H9 (cell line): ENCODE data around the gene TRIM37. TPM values are rescaled to one million over a fixed set of nuclear protein-coding genes. Genes with fewer than 3 reads are reported as not detected.

Source experiments
- DNase-seq: peaks from one replicate; pipeline ENCODE4 v3.0.0-alpha.2; 2017
- H2AFZ ChIP-seq: one replicate; pipeline ENCODE4 v1.6.1; 2013; ENCODE audit warnings: mild to moderate bottlenecking, low read length, control low read depth, moderate library complexity
- H2AK5ac ChIP-seq: 2 replicates; pipeline ENCODE4 v1.6.1; 2013; ENCODE audit warnings: low read length, control low read depth, mixed read lengths; ENCODE audit not compliant: insufficient read length
- H2BK120ac ChIP-seq: one replicate; pipeline ENCODE4 v1.6.1; 2013; ENCODE audit warnings: low read depth, mild to moderate bottlenecking, low read length, control low read depth, inconsistent platforms; ENCODE audit not compliant: poor library complexity, severe bottlenecking
- H2BK12ac ChIP-seq: 2 replicates; pipeline ENCODE4 v1.6.1; 2013; ENCODE audit warnings: low read length, control low read depth, mixed read lengths, low read depth; ENCODE audit not compliant: insufficient read length
- H2BK15ac ChIP-seq: 2 replicates; pipeline ENCODE4 v1.6.1; 2013; ENCODE audit warnings: low read depth, low read length, control low read depth
- H2BK20ac ChIP-seq: one replicate; pipeline ENCODE4 v1.6.1; 2013; ENCODE audit warnings: low read depth, mild to moderate bottlenecking, low read length, control low read depth, inconsistent platforms; ENCODE audit not compliant: poor library complexity, severe bottlenecking
- H2BK5ac ChIP-seq: 2 replicates; pipeline ENCODE4 v1.6.1; 2013; ENCODE audit warnings: low read length, control low read depth, mixed read lengths; ENCODE audit not compliant: insufficient read length
- H3K14ac ChIP-seq: 2 replicates; pipeline ENCODE4 v1.6.1; 2013; ENCODE audit warnings: low read length, control low read depth; ENCODE audit not compliant: insufficient read depth
- H3K18ac ChIP-seq: 2 replicates; pipeline ENCODE4 v1.6.1; 2013; ENCODE audit warnings: low read depth, mild to moderate bottlenecking, mixed read lengths, low read length, control low read depth; ENCODE audit not compliant: insufficient read length
- H3K23ac ChIP-seq: 2 replicates; pipeline ENCODE4 v1.6.1; 2013; ENCODE audit warnings: low read length, control low read depth, mixed read lengths, low read depth; ENCODE audit not compliant: insufficient read length
- H3K23me2 ChIP-seq: 2 replicates; pipeline ENCODE4 v1.6.1; 2013; ENCODE audit warnings: low read depth, mild to moderate bottlenecking, mixed read lengths, low read length, control low read depth; ENCODE audit not compliant: insufficient read length, poor library complexity, severe bottlenecking
- H3K27ac ChIP-seq: 2 replicates; pipeline ENCODE4 v1.5.1; 2013; ENCODE audit warnings: low read length, control low read depth, mixed read lengths, low read depth; ENCODE audit not compliant: insufficient read length
- H3K27me3 ChIP-seq: 2 replicates; pipeline ENCODE4 v1.6.1; 2013; ENCODE audit warnings: low read length, control low read depth, inconsistent platforms; ENCODE audit not compliant: insufficient read depth
- H3K4ac ChIP-seq: 2 replicates; pipeline ENCODE4 v1.6.1; 2013; ENCODE audit warnings: low read depth, mild to moderate bottlenecking, control low read depth, inconsistent platforms, low read length, moderate library complexity
- H3K4me1 ChIP-seq: 2 replicates; pipeline ENCODE4 v1.6.1; 2013; ENCODE audit warnings: low read length, control low read depth, inconsistent platforms; ENCODE audit not compliant: insufficient read depth
- H3K4me2 ChIP-seq: 2 replicates; pipeline ENCODE4 v1.6.1; 2013; ENCODE audit warnings: low read length, control low read depth, mixed read lengths; ENCODE audit not compliant: insufficient read length, insufficient read depth
- H3K56ac ChIP-seq: 2 replicates; pipeline ENCODE4 v1.6.1; 2013; ENCODE audit warnings: low read depth, mild to moderate bottlenecking, mixed read lengths, low read length, control low read depth; ENCODE audit not compliant: insufficient read length
- H3K79me1 ChIP-seq: 2 replicates; pipeline ENCODE4 v1.6.1; 2013; ENCODE audit warnings: low read depth, mild to moderate bottlenecking, moderate library complexity, low read length, control low read depth, inconsistent platforms; ENCODE audit not compliant: insufficient read depth, poor library complexity, severe bottlenecking
- H3K79me2 ChIP-seq: 2 replicates; pipeline ENCODE4 v1.6.1; 2013; ENCODE audit warnings: low read length, control low read depth, inconsistent platforms; ENCODE audit not compliant: insufficient read depth
- H3K9ac ChIP-seq: 2 replicates; pipeline ENCODE4 v1.6.1; 2013; ENCODE audit warnings: low read length, control low read depth, mixed read lengths; ENCODE audit not compliant: insufficient read length; ENCODE audit errors: extremely low read depth
- H3K9me3 ChIP-seq: one replicate; pipeline ENCODE4 v1.6.1; 2013; ENCODE audit warnings: low read depth, low read length, inconsistent platforms; ENCODE audit not compliant: control insufficient read depth
- H3T11ph ChIP-seq: one replicate; pipeline ENCODE4 v1.6.1; 2013; ENCODE audit warnings: mild to moderate bottlenecking, low read length, control low read depth, inconsistent platforms
- H4K20me1 ChIP-seq: one replicate; pipeline ENCODE4 v1.6.1; 2013; ENCODE audit not compliant: control insufficient read depth, insufficient read length, insufficient read depth
- H4K5ac ChIP-seq: 2 replicates; pipeline ENCODE4 v1.6.1; 2013; ENCODE audit warnings: low read depth, mild to moderate bottlenecking, mixed read lengths, low read length, control low read depth; ENCODE audit not compliant: insufficient read length
- H4K8ac ChIP-seq: replicated peaks from 2 replicates; pipeline ENCODE4 v1.6.1; 2013; ENCODE audit warnings: low read length, control low read depth, mixed read lengths, low read depth; ENCODE audit not compliant: insufficient read length
- H4K91ac ChIP-seq: 2 replicates; pipeline ENCODE4 v1.6.1; 2013; ENCODE audit warnings: low read depth, mild to moderate bottlenecking, moderate library complexity, mixed read lengths, low read length, control low read depth; ENCODE audit not compliant: insufficient read length
- H3K27ac Mint-ChIP-seq, 3 experiments: 2 replicates in 2 of 3; 3 replicates in 1 of 3; pipeline ENCODE4 v1.8.0; 2020 to 2021; ENCODE audit warnings: mixed read lengths in 3 of 3, mild to moderate bottlenecking in 1 of 3, moderate library complexity in 1 of 3
- H3K27me3 Mint-ChIP-seq: 2 replicates; pipeline ENCODE4 v1.8.0; 2021; ENCODE audit warnings: low read depth, mild to moderate bottlenecking, moderate library complexity, mixed read lengths
- H3K36me3 Mint-ChIP-seq, 3 experiments: 2 replicates in 2 of 3; 3 replicates in 1 of 3; pipeline ENCODE4 v1.8.0; 2020 to 2021; ENCODE audit warnings: low read depth in 3 of 3, mixed read lengths in 3 of 3; ENCODE audit not compliant: insufficient read depth in 1 of 3
- H3K4me1 Mint-ChIP-seq, 2 experiments: 2 replicates each; pipeline ENCODE4 v1.8.0; 2020; ENCODE audit warnings: mixed read lengths in 2 of 2
- H3K4me3 Mint-ChIP-seq, 2 experiments: 2 replicates in 1 of 2; 3 replicates in 1 of 2; pipeline ENCODE4 v1.8.0; 2020 to 2021; ENCODE audit warnings: mild to moderate bottlenecking in 2 of 2, mixed read lengths in 2 of 2, moderate library complexity in 1 of 2
- H3K9me3 Mint-ChIP-seq, 2 experiments: 2 replicates in 1 of 2; 3 replicates in 1 of 2; pipeline ENCODE4 v1.8.0; 2020; ENCODE audit warnings: mild to moderate bottlenecking in 2 of 2, mixed read lengths in 2 of 2, moderate library complexity in 1 of 2
- CTCF ChIP-seq: fragments of 200-600 bp; sonication (generic); conservative IDR thresholded peaks from 3 replicates; pipeline ENCODE4 v1.8.0; 2021; ENCODE audit warnings: antibody characterized with exemption, mild to moderate bottlenecking
- WGBS: extraction: QIAGEN DNeasy Blood & Tissue Kit; methylation state at CpG from one replicate; pipeline ENCODE4 v1.1.7; 2013; ENCODE audit warnings: missing lambda C conversion rate, low lambda C conversion rate, mixed read lengths; ENCODE audit not compliant: insufficient read length; ENCODE audit errors: extremely low coverage; 5-methylcytosine and 5-hydroxymethylcytosine counted together
- total RNA-seq: library from RNA; stranded (reverse); gene quantifications from 2 replicates; pipeline ENCODE4 v1.2.1, GENCODE V29; 2021

Gene TRIM37
- total RNA-seq, 1 experiment from 2014 or later = 52.1 TPM

GRCh38 chr17:59038734-59039133 lies 67.9 kb downstream of the TRIM37 start:
- WGBS = no CpG with 5 or more reads among the region's 5 CpGs
- Histone ChIP-seq H3K79me1 (no peaks in the 10 kb centered on the region), H2BK120ac (no peak overlapping the region), H4K8ac (no peak overlapping the region), H3K14ac (no peak overlapping the region), H3K4ac (no peak overlapping the region), H3K18ac (no peak overlapping the region), H3K9me3 (no peaks in the 10 kb centered on the region), H3K9ac (no peak overlapping the region), H2BK5ac (no peak overlapping the region), H4K5ac (no peak overlapping the region), H2AK5ac (no peak overlapping the region), H4K91ac (no peak overlapping the region), H3K23me2 (no peaks in the 10 kb centered on the region), H2BK12ac (no peak overlapping the region), H3T11ph (no peak overlapping the region), H2BK20ac (no peak overlapping the region), H2AFZ (no peak overlapping the region), H3K56ac (no peak overlapping the region), H3K27me3 (no peaks in the 10 kb centered on the region), H3K27ac (no peak overlapping the region), H3K23ac (no peak overlapping the region), H3K79me2 (no peaks in the 10 kb centered on the region), H3K4me1 (no peaks in the 10 kb centered on the region), H3K4me2 (no peak overlapping the region), H4K20me1 (no peaks in the 10 kb centered on the region), H2BK15ac (no peak overlapping the region)
- DNase-seq = no peak
- H3K27ac Mint-ChIP-seq = no peak overlapping the region
- no peaks in the 10 kb centered on the region for H3K4me1 Mint-ChIP-seq
- H3K27me3 Mint-ChIP-seq = no peaks in the 10 kb centered on the region
- H3K36me3 Mint-ChIP-seq = peaks cover 19 to 53% (median 51%) of the 10 kb centered on the region in 3 experiments
- H3K4me3 Mint-ChIP-seq = no peak overlapping the region
- TF ChIP-seq CTCF = no peak
- H3K9me3 Mint-ChIP-seq = no peaks in the 10 kb centered on the region
